Endothelial cell of umbilical vein (primary cell): Measurements from ENCODE around the gene GNAL. TPM values are rescaled to one million over a fixed set of nuclear protein-coding genes. Genes with fewer than 3 reads are reported as not detected.

Experiments used
- BruUV-seq: library from RNA; stranded (reverse); fragments of 400-500 nt; replicated peaks from 2 replicates; lab custom pipeline; 2021; lab: Mats Ljungman, UMichigan
- CTCF ChIA-PET: fragments of 300-600, 350-600 bp; sonication (Branson Sonifier 250); formaldehyde crosslinking; loops from one replicate; lab custom pipeline; 2021; ENCODE audit warnings: antibody characterized with exemption, inconsistent platforms; lab: Charles Lee
- POLR2A ChIA-PET: fragments of 300-600, 350-600 bp; sonication (Branson Sonifier 250); formaldehyde crosslinking; loops from one replicate; lab custom pipeline; 2021; ENCODE audit warnings: antibody characterized with exemption, inconsistent platforms; lab: Charles Lee
- DNase-seq: peaks from one replicate; pipeline ENCODE4 v3.0.0-alpha.2; 2011; ENCODE audit warnings: low read depth, low spot score
- FAIRE-seq: peaks from 2 replicates; lab custom pipeline; 2011; peaks lifted over from hg19 to GRCh38; lab: Jason Lieb, UNC
- H2AFZ ChIP-seq: 2 replicates; pipeline ENCODE4 v1.6.0; 2012; ENCODE audit warnings: low read depth, low read length, control low read depth, inconsistent platforms
- H3K27ac ChIP-seq: 2 replicates; pipeline ENCODE4 v1.5.1; 2011; ENCODE audit warnings: low read depth, mild to moderate bottlenecking, control low read depth, low read length, moderate library complexity; ENCODE audit not compliant: insufficient read depth
- H3K27me3 ChIP-seq, 2 experiments: 2 replicates each; pipeline versions ENCODE4 v1.6.0 to v1.6.1; 2011; ENCODE audit warnings: low read length in 2 of 2, mixed read lengths in 1 of 2; ENCODE audit not compliant: control insufficient read depth in 2 of 2, insufficient read depth in 2 of 2
- H3K36me3 ChIP-seq, 2 experiments: 2 replicates in 1 of 2; 3 replicates in 1 of 2; pipeline ENCODE4 v1.5.1; 2011; ENCODE audit warnings: low read length in 2 of 2, mild to moderate bottlenecking in 1 of 2, moderate library complexity in 1 of 2; ENCODE audit not compliant: control insufficient read depth in 2 of 2, insufficient read depth in 2 of 2; ENCODE audit errors: extremely low read depth in 1 of 2
- H3K4me1 ChIP-seq: 3 replicates; pipeline ENCODE4 v1.5.1; 2011; ENCODE audit warnings: mild to moderate bottlenecking, low read length; ENCODE audit not compliant: control insufficient read depth, insufficient read depth; ENCODE audit errors: extremely low read depth
- H3K4me2 ChIP-seq: 2 replicates; pipeline ENCODE4 v1.6.1; 2011; ENCODE audit warnings: low read length, control low read depth, mixed read lengths; ENCODE audit not compliant: insufficient read depth
- H3K4me3 ChIP-seq, 3 experiments: fragments of 200-600 bp in 1 of 3; sonication (generic), shearing (Covaris generic) in 1 of 3; replicated peaks in 1 of 3; 2 replicates each; pipeline ENCODE4 v1.5.1; 2011 to 2016; ENCODE audit warnings: control low read depth in 3 of 3, low read length in 3 of 3, mild to moderate bottlenecking in 2 of 3, inconsistent platforms in 1 of 3, low read depth in 1 of 3, moderate library complexity in 1 of 3; ENCODE audit not compliant: insufficient read depth in 1 of 3
- H3K79me2 ChIP-seq: 2 replicates; pipeline ENCODE4 v1.6.0; 2012; ENCODE audit warnings: low read length, inconsistent platforms; ENCODE audit not compliant: control insufficient read depth, insufficient read depth
- H3K9ac ChIP-seq: replicated peaks from 2 replicates; pipeline ENCODE3; 2011; ENCODE audit warnings: low read length, control low read depth; ENCODE audit not compliant: insufficient read depth; ENCODE audit errors: extremely low read depth
- H3K9me1 ChIP-seq: replicated peaks from 3 replicates; pipeline ENCODE4 v1.6.0; 2011; ENCODE audit warnings: mild to moderate bottlenecking, low read length; ENCODE audit not compliant: control insufficient read depth, insufficient read depth; ENCODE audit errors: extremely low read depth
- H3K9me3 ChIP-seq: replicated peaks from 2 replicates; pipeline ENCODE4 v1.5.1; 2012; ENCODE audit warnings: low read length, inconsistent platforms; ENCODE audit not compliant: control insufficient read depth, insufficient read depth
- H4K20me1 ChIP-seq: replicated peaks from 2 replicates; pipeline ENCODE3; 2011; ENCODE audit warnings: mild to moderate bottlenecking, low read length; ENCODE audit not compliant: control insufficient read depth, insufficient read depth; ENCODE audit errors: extremely low read depth
- CTCF ChIP-seq, 2 donors: IDR thresholded peaks; 1 replicate in 1 of 2; 2 replicates in 1 of 2; pipeline ENCODE4 v1.5.1; 2011; ENCODE audit warnings: low read length in 2 of 2, mild to moderate bottlenecking in 2 of 2, moderate library complexity in 2 of 2, control low read depth in 1 of 2, inconsistent platforms in 1 of 2, low read depth in 1 of 2; ENCODE audit not compliant: insufficient read depth in 1 of 2; ENCODE audit errors: extremely low read depth in 1 of 2
- EZH2 ChIP-seq: IDR thresholded peaks from 2 replicates; pipeline ENCODE4 v1.6.1; 2012; ENCODE audit warnings: borderline replicate concordance, low read depth, mild to moderate bottlenecking, moderate library complexity, low read length, inconsistent platforms; ENCODE audit not compliant: severe bottlenecking
- JUN ChIP-seq: IDR thresholded peaks from 2 replicates; pipeline ENCODE4 v1.6.1; 2011; ENCODE audit warnings: borderline replicate concordance, low read depth; ENCODE audit not compliant: insufficient read length, insufficient read depth
- MAX ChIP-seq: IDR thresholded peaks from 2 replicates; pipeline ENCODE4 v1.6.1; 2011; ENCODE audit not compliant: insufficient read depth, insufficient read length
- MYC ChIP-seq: IDR thresholded peaks from one replicate; pipeline ENCODE4 v1.6.1; 2011; ENCODE audit warnings: mild to moderate bottlenecking, low read depth, low read length
- POLR2A ChIP-seq: IDR thresholded peaks from 2 replicates; pipeline ENCODE4 v1.6.1; 2012; ENCODE audit warnings: low read depth, mild to moderate bottlenecking, control low read depth, low read length
- POLR2AphosphoS5 ChIP-seq: IDR thresholded peaks from 2 replicates; pipeline ENCODE4 v1.6.1; 2012; ENCODE audit warnings: low read depth, mild to moderate bottlenecking, control low read depth, low read length, moderate library complexity; ENCODE audit not compliant: insufficient read depth
- dilution Hi-C: fragments of 300-500 bp; cut with MboI; formaldehyde crosslinking; loops from one replicate; pipeline ENCODE4 v1.15.0; 2019; ENCODE audit warnings: low sequenced_read_pairs; ENCODE audit not compliant: extremely low pct_ligation_motif_present
- intact Hi-C: fragments of 100-400 bp; cut with micrococcal nuclease; formaldehyde crosslinking; loops from one replicate; pipeline ENCODE4 v1.10.0; 2022
- polyA plus RNA-seq, 4 experiments: library from polyadenylated mRNA; depleted of rRNA in 3 of 4; stranded (reverse) in 3 of 4; unstranded in 1 of 4; fragments of >200 nt; gene quantifications; 2 replicates each; pipeline versions ENCODE4 v1.2.1 to v1.2.3, GENCODE V29; 2011 to 2012; ENCODE audit warnings: missing spikeins in 1 of 4
- total RNA-seq: library from RNA; stranded (reverse); gene quantifications from 2 replicates; pipeline ENCODE4 v1.2.3, GENCODE V29; 2021

The GNAL gene
- total and polyA plus RNA-seq, 2 donors (not counting 3 experiments of a cell fraction or from before 2014, with no cell fraction given): 0.07 to 0.73 TPM

DNA sequence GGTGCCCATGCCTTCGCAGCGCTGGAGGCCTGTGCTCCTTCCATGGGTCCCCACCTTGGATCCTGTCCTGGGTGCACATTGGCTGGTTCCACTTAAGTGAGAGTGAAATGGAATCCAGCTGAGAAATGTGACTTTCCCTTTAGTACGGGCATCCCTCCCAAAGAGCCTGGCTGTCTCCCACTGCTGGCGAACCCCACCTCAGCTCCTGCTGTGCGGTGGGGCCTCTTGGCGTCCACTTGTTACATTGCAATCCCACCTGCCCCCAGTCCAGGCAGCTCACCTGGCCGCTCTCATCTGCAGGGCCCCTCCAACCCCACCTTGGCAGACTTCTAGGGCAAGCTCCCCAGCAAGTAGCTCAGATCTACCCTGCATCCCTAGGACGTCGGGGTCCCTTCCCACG lies 35.5 kb upstream of the GNAL start:
- TF ChIP-seq MYC (no peak), EZH2 (no peak), POLR2AphosphoS5 (no peak), JUN (no peak), POLR2A (no peak)
- H3K4me2 ChIP-seq: no peak overlapping the region
- no peaks in the 10 kb centered on the region for H3K36me3 ChIP-seq
- H3K9me1 ChIP-seq: no peaks in the 10 kb centered on the region
- BruUV-seq: no TSS peak
- H3K27ac ChIP-seq: no peak overlapping the region
- ChIA-PET POLR2A (no interaction called here), CTCF (interaction anchor here (1.1 to 4.5 kb wide), 3 partner anchors 75 to 386 kb away, joined by 3 to 41 read pairs (median 3); no protein-coding TSS in a partner anchor)
- peaks cover 0 to 2% of the 10 kb centered on the region in 2 experiments for H3K27me3 ChIP-seq
- intact Hi-C loops: loop anchor here (10.0 kb wide), 1 partner anchor 581 kb away; no protein-coding TSS in a partner anchor
- no peak for DNase-seq
- no peaks in the 10 kb centered on the region for H3K4me1 ChIP-seq
- FAIRE-seq: no peak
- no peaks in the 10 kb centered on the region for H3K79me2 ChIP-seq
- H3K9ac ChIP-seq: no peak overlapping the region
- H3K9me3 ChIP-seq: no peaks in the 10 kb centered on the region
- H2AFZ ChIP-seq: no peak overlapping the region
- H4K20me1 ChIP-seq: no peaks in the 10 kb centered on the region
- no peak overlapping the region for H3K4me3 ChIP-seq
- dilution Hi-C loops: no loop called here

DNA sequence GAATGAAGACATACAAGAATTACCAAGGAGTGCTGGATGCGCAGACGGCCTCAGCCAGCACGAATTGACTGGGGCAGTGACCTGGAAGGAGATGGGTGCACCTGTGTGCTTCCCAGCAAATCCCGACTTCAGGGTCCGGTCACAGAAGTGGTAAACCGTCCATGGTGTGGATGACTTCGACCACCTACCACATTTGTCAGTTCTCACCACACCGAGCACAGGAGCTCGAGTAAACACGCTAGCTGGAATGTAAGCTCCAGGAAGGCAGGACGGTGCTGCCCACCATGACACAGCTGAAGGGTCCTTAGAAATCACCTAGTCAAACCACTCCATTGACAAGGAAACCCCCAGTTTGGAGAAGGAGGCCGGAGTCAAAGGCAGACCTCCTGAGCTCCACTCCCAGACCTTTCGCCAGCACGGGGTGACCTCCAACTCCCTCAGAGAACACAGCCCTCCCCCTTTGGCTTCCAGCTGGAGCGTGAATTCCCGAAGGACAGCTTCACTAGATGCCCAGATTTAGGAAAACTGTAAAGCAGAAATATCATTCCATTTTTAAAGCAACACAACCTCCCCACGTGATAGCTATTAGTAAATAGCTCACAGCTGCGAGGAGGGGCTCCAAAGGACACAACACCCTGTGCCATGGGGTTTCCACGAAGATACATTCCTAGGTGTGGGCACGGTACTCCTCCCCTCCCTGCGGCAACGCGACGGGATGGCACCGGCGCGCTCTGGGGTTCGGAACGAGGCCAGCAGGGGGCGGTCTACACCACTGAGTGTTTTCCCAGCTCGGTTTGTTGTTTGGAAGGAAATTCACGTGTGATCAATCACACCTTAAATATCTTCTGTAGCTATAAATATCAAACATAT lies 34.1 kb upstream of the GNAL start:
- no TSS peak for BruUV-seq
- H3K9me3 ChIP-seq: no peaks in the 10 kb centered on the region
- ChIA-PET POLR2A (no interaction called here), CTCF (interaction anchor here (0.6 to 4.5 kb wide), 16 partner anchors 11 to 617 kb away, joined by 3 to 50 read pairs (median 6); partner anchors contain the start of gene GNAL)
- H3K79me2 ChIP-seq: no peaks in the 10 kb centered on the region
- H3K36me3 ChIP-seq: no peaks in the 10 kb centered on the region
- H3K4me2 ChIP-seq: no peak overlapping the region
- FAIRE-seq (peak; percentile 76), DNase-seq (peak; percentile 32)
- no peak overlapping the region for H3K27ac ChIP-seq
- H3K4me3 ChIP-seq: no peak overlapping the region
- no peak for TF ChIP-seq MAX
- TF ChIP-seq EZH2: peak; percentile 62
- no peak for TF ChIP-seq POLR2AphosphoS5
- TF ChIP-seq CTCF (IDR thresholded peaks at IDR 0.05; ENCODE audit: extremely low read depth in 1 of 2, insufficient read depth in 1 of 2, low read depth in 1 of 2, low read length in 2 of 2): peak; percentile 80 to 84
- intact Hi-C loops: loop anchor here (1.0 to 10.0 kb wide), 4 partner anchors 75 to 580 kb away; no protein-coding TSS in a partner anchor
- dilution Hi-C loops: no loop called here
- H3K27me3 ChIP-seq: peaks cover 0 to 2% of the 10 kb centered on the region in 2 experiments
- H4K20me1 ChIP-seq: no peaks in the 10 kb centered on the region
- H2AFZ ChIP-seq: peak overlapping the region; percentile 42
- H3K9ac ChIP-seq: no peak overlapping the region
- H3K4me1 ChIP-seq: no peaks in the 10 kb centered on the region
- H3K9me1 ChIP-seq: no peaks in the 10 kb centered on the region
